A673 (cell line): ENCODE measurements around the gene SH3RF3.

Experiments used
- EZH2 ChIP-seq: fragments of 200-600 bp; sonication (generic); IDR thresholded peaks from 2 replicates; pipeline ENCODE4 v1.6.1; 2017; ENCODE audit warnings: borderline replicate concordance, low read depth, mild to moderate bottlenecking, mixed read lengths, antibody characterized with exemption, low read length; ENCODE audit not compliant: poor library complexity, severe bottlenecking
- TF ChIP-seq, protein P1 (sequence below): fragments of 300-800, 200-600 bp; sonication (generic); conservative IDR thresholded peaks from 2 replicates; pipeline ENCODE4 v1.5.1; 2017; ENCODE audit warnings: low read depth, mild to moderate bottlenecking, antibody characterized with exemption, low read length, moderate library complexity, mixed read lengths

DNA sequence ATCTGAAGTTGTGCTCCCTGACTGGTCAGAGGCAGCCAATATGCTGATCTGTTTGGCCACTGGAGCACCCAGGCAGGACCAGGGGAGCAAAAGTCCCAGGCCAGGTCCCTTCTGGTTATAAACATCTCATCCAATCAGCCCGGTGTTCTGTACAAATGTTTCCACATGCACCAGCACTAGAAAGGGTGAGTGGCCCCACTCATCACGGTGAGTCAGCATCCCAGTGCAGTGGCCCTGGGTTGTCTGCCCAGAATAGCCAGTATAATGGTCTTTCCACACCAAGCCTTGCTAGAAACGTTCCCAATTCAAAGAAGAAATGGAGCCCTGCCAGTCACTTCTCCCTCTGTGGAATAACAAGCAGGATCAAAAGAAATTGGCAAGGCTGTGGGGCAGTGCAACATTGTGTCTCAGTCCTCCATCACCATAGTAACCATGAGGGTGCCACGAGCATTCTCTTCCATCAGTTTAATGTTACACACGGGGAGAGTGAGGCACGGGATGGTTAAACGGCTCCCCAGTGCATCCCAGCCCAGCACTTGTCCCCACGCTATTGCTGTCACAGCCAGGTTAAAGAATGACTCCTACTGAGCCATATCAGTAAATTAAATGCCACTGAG, 309.9 kb downstream of the SH3RF3 start:
- TF ChIP-seq, protein P1, sequence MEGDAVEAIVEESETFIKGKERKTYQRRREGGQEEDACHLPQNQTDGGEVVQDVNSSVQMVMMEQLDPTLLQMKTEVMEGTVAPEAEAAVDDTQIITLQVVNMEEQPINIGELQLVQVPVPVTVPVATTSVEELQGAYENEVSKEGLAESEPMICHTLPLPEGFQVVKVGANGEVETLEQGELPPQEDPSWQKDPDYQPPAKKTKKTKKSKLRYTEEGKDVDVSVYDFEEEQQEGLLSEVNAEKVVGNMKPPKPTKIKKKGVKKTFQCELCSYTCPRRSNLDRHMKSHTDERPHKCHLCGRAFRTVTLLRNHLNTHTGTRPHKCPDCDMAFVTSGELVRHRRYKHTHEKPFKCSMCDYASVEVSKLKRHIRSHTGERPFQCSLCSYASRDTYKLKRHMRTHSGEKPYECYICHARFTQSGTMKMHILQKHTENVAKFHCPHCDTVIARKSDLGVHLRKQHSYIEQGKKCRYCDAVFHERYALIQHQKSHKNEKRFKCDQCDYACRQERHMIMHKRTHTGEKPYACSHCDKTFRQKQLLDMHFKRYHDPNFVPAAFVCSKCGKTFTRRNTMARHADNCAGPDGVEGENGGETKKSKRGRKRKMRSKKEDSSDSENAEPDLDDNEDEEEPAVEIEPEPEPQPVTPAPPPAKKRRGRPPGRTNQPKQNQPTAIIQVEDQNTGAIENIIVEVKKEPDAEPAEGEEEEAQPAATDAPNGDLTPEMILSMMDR: no peak
- no peak for TF ChIP-seq EZH2
